Measurements from ENCODE around the gene AAMP.

AAMP gene

DNA sequence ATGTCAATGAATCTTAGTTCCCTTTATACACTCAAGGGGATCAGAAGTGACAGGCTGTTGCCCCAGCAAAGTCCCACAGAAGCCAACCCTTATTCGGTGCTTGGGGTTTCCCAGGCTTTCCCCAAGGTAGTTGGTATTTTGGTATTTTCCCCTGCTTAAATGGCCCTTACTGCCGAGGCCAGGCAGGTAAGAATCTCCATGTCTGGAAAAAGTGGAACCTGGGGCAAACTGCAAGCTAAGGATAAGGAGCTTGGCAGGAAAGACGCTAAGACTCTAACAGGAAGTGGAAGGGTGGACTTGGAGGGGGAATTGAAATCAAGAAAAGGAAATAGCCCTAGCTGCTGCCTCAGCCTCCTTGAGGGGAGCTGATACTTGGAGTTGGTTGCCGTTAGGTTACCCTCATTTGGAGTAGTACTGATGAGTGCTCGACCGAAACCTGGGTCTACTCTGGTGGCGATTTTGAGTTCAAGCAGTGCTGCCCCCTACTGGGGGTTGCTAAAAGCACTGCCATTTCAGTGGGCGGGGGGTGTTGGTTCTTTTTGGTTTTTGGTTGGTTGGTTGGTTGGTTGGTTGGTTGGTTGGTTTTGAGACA, 12.5 kb downstream of the AAMP start:
- no peak for DNase-seq

GRCh38 chr2:218256612-218257350, 13.2 kb downstream of the AAMP start:
- no peak for DNase-seq

GRCh38 chr2:218255446-218255845, 14.5 kb downstream of the AAMP start:
- DNase-seq = no peak

- DNase-seq = no peak
Observed at GRCh38 chr2:218253232-218253625, 16.7 kb downstream of the AAMP start.

DNA sequence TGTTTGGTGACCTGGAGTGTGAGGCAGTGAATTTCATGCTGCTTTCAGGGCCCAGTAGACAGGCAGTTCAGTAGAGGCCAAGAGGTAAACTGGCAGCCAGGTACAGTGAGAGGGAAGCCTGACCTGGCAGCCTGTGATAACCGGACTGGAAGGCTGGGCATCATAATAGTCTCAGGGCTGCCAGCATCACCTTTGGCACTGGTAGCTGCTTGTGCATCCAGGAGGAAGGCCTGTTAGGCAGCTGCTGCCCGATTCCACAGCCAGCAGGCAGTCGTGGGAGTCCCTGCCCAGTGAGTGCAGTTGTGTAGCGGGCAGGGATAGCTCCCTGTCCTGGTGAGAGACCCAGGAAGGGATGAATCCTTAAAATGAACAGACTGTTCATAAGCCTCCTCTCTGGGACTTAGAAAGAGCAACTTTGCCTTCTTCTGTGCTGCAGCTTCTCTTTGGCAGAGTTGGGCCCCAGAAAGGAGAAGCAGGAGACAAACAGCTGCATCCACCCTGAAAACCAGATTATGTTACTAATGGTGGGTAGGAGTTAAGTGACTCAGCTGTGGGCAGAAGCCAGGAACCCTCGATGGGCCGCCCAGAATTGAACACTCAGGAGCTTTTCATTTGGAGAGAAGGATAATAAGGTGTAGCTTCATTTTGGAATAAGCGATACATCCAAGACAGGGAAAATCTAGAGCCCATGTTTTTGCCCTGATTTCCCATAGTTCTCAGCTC, 17.3 kb downstream of the AAMP start:
- DNase-seq = no peak

GRCh38 chr2:218249691-218250090, 20.2 kb downstream of the AAMP start:
- no peak for DNase-seq

DNA sequence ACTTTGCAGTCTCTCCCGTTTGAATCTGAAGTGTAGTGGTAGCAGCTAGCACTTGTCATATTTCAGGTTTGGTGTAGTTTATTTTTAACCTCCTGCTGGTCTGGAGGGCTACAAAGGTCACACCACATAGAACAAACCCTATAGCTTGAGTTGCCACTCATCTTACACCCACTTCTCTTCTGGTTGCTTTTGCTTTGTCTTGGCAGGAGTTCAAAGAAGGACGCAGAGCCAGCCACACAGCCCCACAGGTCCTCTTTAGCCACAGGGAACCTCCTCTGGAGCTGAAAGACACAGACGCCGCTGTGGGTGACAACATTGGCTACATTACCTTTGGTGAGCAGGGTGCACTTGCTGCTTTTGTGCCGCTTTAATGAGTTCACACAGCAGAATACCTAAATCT, 24.7 kb downstream of the AAMP start:
- no peak for DNase-seq

DNA sequence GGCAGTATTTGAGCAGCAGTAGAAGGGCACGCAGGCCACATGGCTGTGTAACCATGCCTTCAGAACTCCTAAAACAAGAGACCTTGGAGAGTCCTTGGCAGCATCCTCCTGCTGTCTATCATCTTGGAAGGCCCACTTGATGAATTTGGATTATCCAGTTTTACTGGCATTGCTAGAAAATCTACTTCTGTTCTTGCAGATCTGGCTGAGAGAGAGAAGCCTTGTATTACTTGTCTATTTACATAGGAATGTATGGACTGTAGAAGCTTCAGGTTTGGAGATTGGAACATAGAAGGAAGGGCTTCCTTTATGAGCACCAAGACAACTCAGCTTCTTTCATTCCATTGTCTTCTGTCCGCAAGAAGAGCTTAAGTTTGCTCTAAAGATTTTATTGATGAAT, 25.3 kb downstream of the AAMP start:
- DNase-seq = no peak

DNA sequence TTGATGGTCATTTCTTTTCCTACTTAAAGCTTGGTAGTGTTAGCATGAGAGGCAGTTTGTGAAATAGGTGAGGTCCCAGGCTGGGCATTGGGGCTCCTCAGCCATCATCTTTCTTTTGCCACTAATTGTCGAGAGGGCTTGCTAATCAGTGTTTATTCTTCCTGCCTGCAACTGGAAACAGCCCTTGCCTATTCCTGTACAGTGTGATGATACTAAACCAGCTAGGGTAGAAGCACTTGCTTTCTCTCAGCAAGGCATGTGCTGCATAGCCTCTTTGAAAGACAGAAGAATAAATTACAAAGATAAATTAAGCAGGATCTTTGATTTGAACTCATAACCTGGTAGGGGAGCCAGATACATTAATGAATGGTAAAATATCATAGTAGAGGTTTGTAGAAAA, 25.7 kb downstream of the AAMP start:
- no peak for DNase-seq

- no peak for DNase-seq
Observed at GRCh38 chr2:218238887-218239286, 31.1 kb downstream of the AAMP start.

GRCh38 chr2:218236829-218237228, 33.1 kb downstream of the AAMP start:
- DNase-seq = no peak

GRCh38 chr2:218235017-218235416, 34.9 kb downstream of the AAMP start:
- DNase-seq = no peak

- no peak for DNase-seq
Observed at GRCh38 chr2:218234521-218234920, 35.4 kb downstream of the AAMP start.

DNA sequence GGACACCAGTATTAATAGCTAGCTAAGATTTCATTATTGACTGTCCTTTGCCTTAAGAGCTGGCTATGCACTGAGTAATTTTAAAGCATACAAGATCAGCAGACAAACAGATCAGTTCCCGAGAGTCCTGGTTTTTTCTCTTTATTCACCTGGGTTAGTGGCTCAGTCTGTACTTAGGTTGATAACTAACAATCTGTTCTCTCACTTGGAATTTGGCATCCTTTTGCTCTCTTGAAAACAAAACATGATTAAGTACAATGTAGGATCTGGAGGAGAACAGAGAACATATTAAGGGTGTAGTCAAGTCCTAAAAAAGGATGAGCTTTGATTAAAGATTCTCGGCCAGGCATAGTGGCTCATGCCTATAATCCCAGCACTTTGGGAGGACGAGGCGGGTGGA, 36.4 kb downstream of the AAMP start:
- DNase-seq = no peak

DNA sequence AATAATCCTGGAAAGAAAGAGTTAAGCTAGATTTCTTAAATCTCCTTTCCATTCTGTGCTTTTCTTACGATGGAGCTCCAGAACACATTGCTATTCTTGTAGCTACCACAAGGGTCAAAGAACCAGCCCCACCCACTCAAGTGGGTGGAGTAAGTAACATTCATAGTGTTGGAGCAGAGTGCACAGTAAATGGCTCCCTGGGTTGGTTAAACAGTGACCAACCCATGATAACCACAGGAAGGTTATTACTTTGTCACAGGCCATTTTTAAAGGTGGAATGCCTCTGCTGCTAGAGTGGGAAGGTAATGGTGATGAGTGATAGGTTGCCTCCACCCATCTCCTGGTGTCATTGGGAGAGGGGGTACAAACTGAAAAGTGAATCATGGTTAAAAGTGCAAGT, 39.1 kb downstream of the AAMP start:
- DNase-seq = no peak

DNA sequence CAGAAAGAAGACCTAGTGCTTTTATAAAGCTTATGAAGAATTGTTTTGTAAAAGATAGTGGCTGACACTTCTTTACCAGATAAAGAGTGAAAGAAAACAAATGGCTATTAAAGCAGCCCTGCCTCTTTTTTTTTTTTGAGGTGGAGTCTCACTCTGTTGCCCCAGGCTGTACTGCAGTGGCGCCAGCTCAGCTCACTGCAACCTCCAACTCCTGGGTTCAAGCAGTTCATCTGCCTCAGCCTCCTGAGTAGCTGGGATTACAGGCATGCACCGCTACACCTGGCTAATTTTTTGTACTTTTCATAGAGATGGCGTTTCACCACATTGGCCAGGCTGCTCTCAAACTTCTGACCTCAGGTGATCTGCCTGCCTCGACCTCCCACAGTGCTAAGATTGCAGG, 40.1 kb downstream of the AAMP start:
- no peak for DNase-seq

DNA sequence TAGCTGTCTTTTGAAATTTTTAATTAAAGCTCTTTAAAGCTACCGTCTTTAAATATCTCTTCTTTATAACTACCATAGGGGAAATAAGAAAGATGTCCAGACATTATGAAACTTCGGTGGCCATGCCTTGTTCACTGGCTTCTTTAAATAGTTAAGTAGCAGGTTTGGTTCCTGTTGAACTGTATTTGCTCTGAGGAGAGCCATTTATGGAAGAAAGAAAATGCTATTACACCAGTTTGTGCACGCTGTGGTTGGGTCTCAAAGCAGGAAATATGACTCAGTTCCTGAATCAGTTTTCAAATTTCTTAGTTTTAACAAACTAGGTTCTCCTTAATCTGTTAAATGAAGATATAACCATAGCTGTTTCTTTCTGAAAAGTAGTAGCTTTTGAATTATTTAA, 40.7 kb downstream of the AAMP start:
- DNase-seq = no peak

DNA sequence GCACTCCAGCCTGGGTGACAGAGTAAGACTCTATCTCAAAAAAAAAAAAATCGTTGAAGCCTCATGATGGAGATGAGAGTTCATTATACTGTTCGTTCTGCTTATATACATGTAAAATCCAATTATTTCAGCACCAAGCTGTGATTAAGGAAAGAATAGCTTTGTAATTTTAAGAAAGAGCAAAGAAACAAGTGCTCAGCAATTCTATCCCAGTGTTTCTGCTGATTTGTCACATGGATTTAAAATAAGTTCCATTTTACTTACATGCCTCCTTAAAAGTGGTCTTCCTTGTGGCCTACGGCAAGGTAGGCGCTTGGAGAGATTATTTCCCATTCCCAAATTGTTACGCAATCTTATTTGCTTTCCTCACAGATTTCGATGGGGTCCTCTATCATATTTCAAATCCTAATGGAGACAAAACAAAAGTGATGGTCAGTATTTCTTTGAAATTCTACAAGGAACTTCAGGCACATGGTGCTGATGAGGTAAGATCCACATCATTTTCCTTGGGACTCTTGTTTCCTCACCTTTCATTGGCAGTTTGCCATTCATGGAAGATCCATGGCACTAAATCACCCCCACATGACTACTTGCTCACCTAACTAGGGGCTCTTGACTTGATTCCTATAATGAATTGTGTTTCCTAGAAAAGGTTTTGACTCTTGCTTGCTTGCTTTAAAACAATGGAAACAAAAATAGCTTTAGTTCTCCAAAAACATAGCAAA, 41.4 kb downstream of the AAMP start:
- DNase-seq = no peak

- no peak for DNase-seq
Observed at GRCh38 chr2:218226903-218227302, 43.0 kb downstream of the AAMP start.

GRCh38 chr2:218224186-218224585, 45.8 kb downstream of the AAMP start:
- DNase-seq = no peak

DNA sequence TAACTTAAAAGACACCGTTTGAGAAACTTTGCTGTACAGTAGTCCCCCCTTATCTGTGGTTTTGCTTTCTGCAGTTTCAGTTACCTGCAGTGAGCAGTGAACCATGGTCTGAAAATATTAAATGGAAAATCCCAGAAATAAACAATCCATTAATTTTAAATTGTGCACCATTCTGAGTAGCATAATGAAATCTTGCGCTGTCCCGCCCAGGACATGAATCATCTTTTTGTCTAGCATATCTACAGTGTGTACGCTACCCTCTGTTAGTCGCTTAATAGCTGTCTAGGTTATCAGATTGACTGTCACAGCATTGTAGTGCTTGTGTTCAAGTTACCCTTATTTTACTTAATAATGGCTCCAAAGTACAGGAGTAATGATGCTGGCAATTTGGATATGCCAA, 46.9 kb downstream of the AAMP start:
- DNase-seq = no peak

DNA sequence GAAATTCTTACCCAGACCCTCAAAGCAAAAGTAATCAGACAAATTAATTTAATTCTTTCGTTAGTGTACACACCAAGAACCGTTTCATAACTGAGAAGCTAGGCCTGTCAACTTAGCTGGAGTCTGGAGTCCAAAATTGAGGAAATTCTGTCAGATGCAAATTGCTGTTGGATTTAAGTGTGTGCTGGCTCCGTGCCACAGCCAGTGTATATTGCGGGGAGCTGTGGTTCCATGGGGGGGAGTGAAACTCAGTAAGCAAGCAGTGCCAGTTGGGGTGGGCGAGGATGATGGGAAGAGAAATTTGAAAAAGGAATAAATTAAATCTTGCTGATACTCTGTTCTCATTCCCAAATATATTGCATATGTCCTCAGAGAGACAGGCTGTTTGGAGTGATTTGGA, 48.9 kb downstream of the AAMP start:
- DNase-seq = no peak

DNA sequence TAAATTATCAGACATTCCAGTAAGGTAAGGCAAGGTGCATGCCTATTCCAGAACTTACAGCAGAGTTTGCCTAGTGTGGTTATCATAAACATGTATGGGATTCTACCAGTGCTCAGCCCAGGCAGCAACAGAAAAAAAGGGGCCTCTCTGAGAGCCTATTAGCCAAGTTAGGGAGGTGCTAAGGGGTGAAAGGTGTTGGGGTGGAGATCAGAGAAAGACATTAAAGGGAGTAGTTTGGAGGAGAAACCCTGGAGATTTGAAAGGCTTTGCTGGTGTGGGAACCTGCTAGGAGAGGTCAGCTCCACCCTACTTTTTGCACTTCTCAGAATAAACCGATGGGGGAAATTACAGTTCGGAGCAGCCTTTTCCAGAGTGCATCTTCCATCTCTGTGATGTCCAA, 50.0 kb downstream of the AAMP start:
- DNase-seq = no peak
